Measurements from ENCODE around the gene SLC10A6. TPM values are rescaled to one million over a fixed set of nuclear protein-coding genes. Genes with fewer than 3 reads are reported as not detected.

Gene SLC10A6
- total and polyA plus RNA-seq, 2 of the 13 experiments (the other 11 are each of a cell fraction or from before 2014, with no cell fraction given) = not detected

DNA sequence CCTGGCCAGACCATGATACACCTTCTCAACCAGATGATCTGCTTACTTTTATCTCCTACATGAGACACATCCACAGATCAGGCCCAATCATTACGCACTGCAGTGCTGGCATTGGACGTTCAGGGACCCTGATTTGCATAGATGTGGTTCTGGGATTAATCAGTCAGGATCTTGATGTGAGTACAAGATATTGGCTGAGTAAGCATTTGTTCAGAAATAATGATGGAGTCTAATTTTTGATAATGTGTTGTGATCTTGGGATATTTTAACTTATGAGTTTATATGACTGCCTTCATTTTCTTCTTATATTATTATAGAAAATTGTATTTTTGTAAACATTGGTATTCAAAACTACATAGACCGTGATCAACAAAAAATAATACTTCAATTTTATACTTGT, 39.4 kb downstream of the SLC10A6 start:
- FAIRE-seq = no peak
- ChIA-PET POLR2A (no interaction called here), CTCF (ENCODE audit: low intra/inter-chr PET ratio, low total read pairs) (no interaction called here)
- H3K9me3 ChIP-seq (ENCODE audit: low read length) = no peaks in the 10 kb centered on the region
- H3K4me1 ChIP-seq (ENCODE audit: insufficient read depth, low read length) = no peaks in the 10 kb centered on the region
- no peak overlapping the region for H3K9ac ChIP-seq (ENCODE audit: insufficient read depth, low read depth, low read length)
- no peak overlapping the region for H2AFZ ChIP-seq (ENCODE audit: low read length)
- no peaks in the 10 kb centered on the region for H3K79me2 ChIP-seq (ENCODE audit: insufficient read depth, low read length)
- peaks cover 0 to 2% of the 10 kb centered on the region in 2 experiments; a peak in 1 of 5 replicates for H3K27me3 ChIP-seq (ENCODE audit: control insufficient read depth in 1 of 2, insufficient read depth in 2 of 2, low read length in 2 of 2)
- no peak overlapping the region for H3K4me2 ChIP-seq (ENCODE audit: low read depth, low read length)
- WGBS (ENCODE audit: low lambda C conversion rate) = 11% methylated on average over 3 of the region's 3 CpGs
- no peak overlapping the region for H3K27ac ChIP-seq (ENCODE audit: extremely low read length, insufficient read depth, low read length)
- ATAC-seq = no peak
- H3K4me3 ChIP-seq (replicated peaks in 1 of 3; ENCODE audit: insufficient read depth in 1 of 3, low read depth in 2 of 3, low read length in 3 of 3) = no peak overlapping the region
- H3K36me3 ChIP-seq (replicated peaks in 1 of 2; ENCODE audit: control insufficient read depth in 1 of 2, insufficient read depth in 2 of 2, low read length in 2 of 2) = no peaks in the 10 kb centered on the region
- TF ChIP-seq, protein P1, sequence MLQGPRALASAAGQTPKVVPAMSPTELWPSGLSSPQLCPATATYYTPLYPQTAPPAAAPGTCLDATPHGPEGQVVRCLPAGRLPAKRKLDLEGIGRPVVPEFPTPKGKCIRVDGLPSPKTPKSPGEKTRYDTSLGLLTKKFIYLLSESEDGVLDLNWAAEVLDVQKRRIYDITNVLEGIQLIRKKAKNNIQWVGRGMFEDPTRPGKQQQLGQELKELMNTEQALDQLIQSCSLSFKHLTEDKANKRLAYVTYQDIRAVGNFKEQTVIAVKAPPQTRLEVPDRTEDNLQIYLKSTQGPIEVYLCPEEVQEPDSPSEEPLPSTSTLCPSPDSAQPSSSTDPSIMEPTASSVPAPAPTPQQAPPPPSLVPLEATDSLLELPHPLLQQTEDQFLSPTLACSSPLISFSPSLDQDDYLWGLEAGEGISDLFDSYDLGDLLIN (CRISPR knock-in tag; IDR thresholded peaks at IDR 0.05; ENCODE audit: borderline replicate concordance) = no peak
- TF ChIP-seq ZZZ3 (CRISPR knock-in tag; IDR thresholded peaks at IDR 0.05; ENCODE audit: borderline replicate concordance) (no peak), ZKSCAN5 (CRISPR knock-in tag; IDR thresholded peaks at IDR 0.05) (no peak), MAFK (conservative IDR thresholded peaks at IDR 0.05 in 1 of 2, IDR thresholded peaks at IDR 0.05 in 1 of 2; ENCODE audit: low read length in 2 of 2) (peak; percentile 56 to 79; a peak in 3 of 4 replicates), ZNF282 (IDR thresholded peaks at IDR 0.05; ENCODE audit: partially characterized antibody) (no peak), NAIF1 (CRISPR knock-in tag; IDR thresholded peaks at IDR 0.05; ENCODE audit: borderline replicate concordance) (no peak), MAFF (IDR thresholded peaks at IDR 0.05; ENCODE audit: low read depth, low read length) (peak; percentile 64), HMG20A (CRISPR knock-in tag; IDR thresholded peaks at IDR 0.05; ENCODE audit: borderline replicate concordance) (no peak), ZNF773 (CRISPR knock-in tag; IDR thresholded peaks at IDR 0.05; ENCODE audit: borderline replicate concordance) (no peak), ZNF737 (CRISPR knock-in tag; IDR thresholded peaks at IDR 0.05; ENCODE audit: borderline replicate concordance) (no peak), ZFAT (CRISPR knock-in tag; conservative IDR thresholded peaks at IDR 0.05) (no peak), MED13 (CRISPR knock-in tag; IDR thresholded peaks at IDR 0.05) (no peak)
- TF ChIP-seq, protein P2, sequence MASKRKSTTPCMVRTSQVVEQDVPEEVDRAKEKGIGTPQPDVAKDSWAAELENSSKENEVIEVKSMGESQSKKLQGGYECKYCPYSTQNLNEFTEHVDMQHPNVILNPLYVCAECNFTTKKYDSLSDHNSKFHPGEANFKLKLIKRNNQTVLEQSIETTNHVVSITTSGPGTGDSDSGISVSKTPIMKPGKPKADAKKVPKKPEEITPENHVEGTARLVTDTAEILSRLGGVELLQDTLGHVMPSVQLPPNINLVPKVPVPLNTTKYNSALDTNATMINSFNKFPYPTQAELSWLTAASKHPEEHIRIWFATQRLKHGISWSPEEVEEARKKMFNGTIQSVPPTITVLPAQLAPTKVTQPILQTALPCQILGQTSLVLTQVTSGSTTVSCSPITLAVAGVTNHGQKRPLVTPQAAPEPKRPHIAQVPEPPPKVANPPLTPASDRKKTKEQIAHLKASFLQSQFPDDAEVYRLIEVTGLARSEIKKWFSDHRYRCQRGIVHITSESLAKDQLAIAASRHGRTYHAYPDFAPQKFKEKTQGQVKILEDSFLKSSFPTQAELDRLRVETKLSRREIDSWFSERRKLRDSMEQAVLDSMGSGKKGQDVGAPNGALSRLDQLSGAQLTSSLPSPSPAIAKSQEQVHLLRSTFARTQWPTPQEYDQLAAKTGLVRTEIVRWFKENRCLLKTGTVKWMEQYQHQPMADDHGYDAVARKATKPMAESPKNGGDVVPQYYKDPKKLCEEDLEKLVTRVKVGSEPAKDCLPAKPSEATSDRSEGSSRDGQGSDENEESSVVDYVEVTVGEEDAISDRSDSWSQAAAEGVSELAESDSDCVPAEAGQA (IDR thresholded peaks at IDR 0.05; ENCODE audit: low read depth) = no peak
- TF ChIP-seq, protein P2 (CRISPR knock-in tag; IDR thresholded peaks at IDR 0.05; ENCODE audit: borderline replicate concordance) = no peak
- TF ChIP-seq, protein P3, sequence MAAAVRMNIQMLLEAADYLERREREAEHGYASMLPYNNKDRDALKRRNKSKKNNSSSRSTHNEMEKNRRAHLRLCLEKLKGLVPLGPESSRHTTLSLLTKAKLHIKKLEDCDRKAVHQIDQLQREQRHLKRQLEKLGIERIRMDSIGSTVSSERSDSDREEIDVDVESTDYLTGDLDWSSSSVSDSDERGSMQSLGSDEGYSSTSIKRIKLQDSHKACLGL (CRISPR knock-in tag; IDR thresholded peaks at IDR 0.05) = no peak
- TF ChIP-seq, protein P4, sequence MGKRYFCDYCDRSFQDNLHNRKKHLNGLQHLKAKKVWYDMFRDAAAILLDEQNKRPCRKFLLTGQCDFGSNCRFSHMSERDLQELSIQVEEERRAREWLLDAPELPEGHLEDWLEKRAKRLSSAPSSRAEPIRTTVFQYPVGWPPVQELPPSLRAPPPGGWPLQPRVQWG (CRISPR knock-in tag; IDR thresholded peaks at IDR 0.05; ENCODE audit: borderline replicate concordance, low read depth) = no peak
- BruUV-seq (replicated peaks) = no TSS peak
- DNase-seq (ENCODE audit: low spot score) = no peak
- H4K20me1 ChIP-seq (ENCODE audit: insufficient read depth, low read length) = no peaks in the 10 kb centered on the region
- in situ Hi-C loops (cut with HindIII; ENCODE audit: extremely low pct_ligation_motif_present, low pct_unique_long_range_greater_than_20kb) = no loop called here
- intact Hi-C loops (cut with micrococcal nuclease; ENCODE audit: unreplicated experiment) = no loop called here
